CD14-positive monocyte (primary cell): ENCODE measurements around the gene PPP6R3. TPM values are rescaled to one million over a fixed set of nuclear protein-coding genes. Genes with fewer than 3 reads are reported as not detected.

Experiments
- DNase-seq, 3 donors: peaks; one replicate each; pipeline ENCODE4 v3.0.0-alpha.2; 2011 to 2022
- H2AFZ ChIP-seq: 2 replicates; pipeline ENCODE4 v1.6.0; 2012; ENCODE audit warnings: mild to moderate bottlenecking, low read depth, low read length, inconsistent platforms; ENCODE audit not compliant: insufficient read depth, poor library complexity, severe bottlenecking
- H3K27ac ChIP-seq, 2 donors: 1 replicate in 1 of 2; 2 replicates in 1 of 2; pipeline ENCODE4 v1.5.1; 2012 to 2013; ENCODE audit warnings: low read length in 2 of 2, control low read depth in 1 of 2, inconsistent platforms in 1 of 2, low read depth in 1 of 2, mild to moderate bottlenecking in 1 of 2
- H3K27me3 ChIP-seq, 2 donors: one replicate each; pipeline versions ENCODE4 v1.6.0 to v1.6.1; 2011 to 2013; ENCODE audit warnings: low read length in 2 of 2; ENCODE audit not compliant: control insufficient read depth in 2 of 2, insufficient read depth in 2 of 2
- H3K36me3 ChIP-seq, 2 donors: replicated peaks in 1 of 2; 1 replicate in 1 of 2; 2 replicates in 1 of 2; pipeline versions ENCODE4 v1.5.1 to v1.6.1; 2012 to 2013; ENCODE audit warnings: low read length in 2 of 2, control low read depth in 1 of 2, inconsistent platforms in 1 of 2, mild to moderate bottlenecking in 1 of 2; ENCODE audit not compliant: insufficient read depth in 2 of 2, control insufficient read depth in 1 of 2
- H3K4me1 ChIP-seq, 2 donors: 1 replicate in 1 of 2; 2 replicates in 1 of 2; pipeline versions ENCODE4 v1.5.1 to v1.6.1; 2012 to 2013; ENCODE audit warnings: low read length in 2 of 2, control low read depth in 1 of 2, inconsistent platforms in 1 of 2, mild to moderate bottlenecking in 1 of 2, moderate library complexity in 1 of 2; ENCODE audit not compliant: insufficient read depth in 2 of 2, control insufficient read depth in 1 of 2
- H3K4me2 ChIP-seq: replicated peaks from 2 replicates; pipeline ENCODE3; 2012; ENCODE audit warnings: low read length, moderate library complexity, mild to moderate bottlenecking; ENCODE audit not compliant: poor library complexity, severe bottlenecking; ENCODE audit errors: extremely low read depth
- H3K4me3 ChIP-seq, 3 experiments: fragments of 200-600 bp in 1 of 3; sonication (generic) in 1 of 3; replicated peaks in 1 of 3; 1 replicate in 2 of 3; 2 replicates in 1 of 3; pipeline ENCODE4 v1.5.1; 2011 to 2013; ENCODE audit warnings: low read length in 3 of 3, mild to moderate bottlenecking in 3 of 3, control low read depth in 2 of 3, low read depth in 2 of 3, inconsistent platforms in 1 of 3, moderate library complexity in 1 of 3
- H3K79me2 ChIP-seq: 2 replicates; pipeline ENCODE4 v1.6.0; 2012; ENCODE audit warnings: mild to moderate bottlenecking, control low read depth, inconsistent platforms, low read length, moderate library complexity; ENCODE audit not compliant: insufficient read depth
- H3K9ac ChIP-seq: 2 replicates; pipeline ENCODE4 v1.6.0; 2017; ENCODE audit warnings: low read length, mild to moderate bottlenecking; ENCODE audit not compliant: insufficient read depth, poor library complexity, severe bottlenecking
- H3K9me3 ChIP-seq, 2 donors: replicated peaks in 1 of 2; 1 replicate in 1 of 2; 2 replicates in 1 of 2; pipeline versions ENCODE4 v1.5.1 to v1.6.1; 2012 to 2013; ENCODE audit warnings: low read length in 2 of 2, control low read depth in 1 of 2; ENCODE audit not compliant: control insufficient read depth in 1 of 2, insufficient read depth in 1 of 2
- H4K20me1 ChIP-seq: 2 replicates; pipeline ENCODE4 v1.6.0; 2012; ENCODE audit warnings: mild to moderate bottlenecking, low read length, control low read depth, moderate library complexity; ENCODE audit not compliant: insufficient read depth
- H3K27ac Mint-ChIP-seq, 7 donors: one replicate each; pipeline ENCODE4 v1.8.0; 2020; ENCODE audit warnings: mild to moderate bottlenecking in 7 of 7, mixed read lengths in 7 of 7, moderate library complexity in 6 of 7, inconsistent platforms in 2 of 7
- H3K27me3 Mint-ChIP-seq, 3 donors: one replicate each; pipeline ENCODE4 v1.8.0; 2021 to 2022; ENCODE audit warnings: low read depth in 3 of 3, mild to moderate bottlenecking in 3 of 3, mixed read lengths in 3 of 3, moderate library complexity in 3 of 3, inconsistent platforms in 1 of 3
- H3K36me3 Mint-ChIP-seq, 2 donors: one replicate each; pipeline ENCODE4 v1.8.0; 2020; ENCODE audit warnings: mixed read lengths in 2 of 2, inconsistent platforms in 1 of 2, mild to moderate bottlenecking in 1 of 2
- H3K4me1 Mint-ChIP-seq: one replicate; pipeline ENCODE4 v1.8.0; 2020; ENCODE audit warnings: mild to moderate bottlenecking, mixed read lengths
- H3K4me3 Mint-ChIP-seq, 2 donors: one replicate each; pipeline ENCODE4 v1.8.0; 2020; ENCODE audit warnings: mild to moderate bottlenecking in 2 of 2, mixed read lengths in 2 of 2, moderate library complexity in 1 of 2
- H3K9me3 Mint-ChIP-seq, 7 donors: one replicate each; pipeline ENCODE4 v1.8.0; 2020 to 2022; ENCODE audit warnings: mixed read lengths in 7 of 7, mild to moderate bottlenecking in 6 of 7, moderate library complexity in 6 of 7, inconsistent platforms in 2 of 7
- CTCF ChIP-seq: fragments of 200-600 bp; IDR thresholded peaks from one replicate; pipeline ENCODE4 v1.8.0; 2022; ENCODE audit warnings: antibody characterized with exemption, mild to moderate bottlenecking
- WGBS: methylation state at CpG from one replicate; pipeline ENCODE4 v1.1.5; 2013; ENCODE audit warnings: missing lambda C conversion rate; ENCODE audit not compliant: insufficient coverage; 5-methylcytosine and 5-hydroxymethylcytosine counted together
- intact Hi-C, 2 donors: fragments of 100-400 bp; cut with micrococcal nuclease; formaldehyde crosslinking; loops; one replicate each; pipeline versions ENCODE4 v1.15.0 to v1.15.1; 2023
- polyA plus RNA-seq, 3 donors: library from polyadenylated mRNA; depleted of rRNA in 1 of 3; unstranded in 2 of 3; stranded (reverse) in 1 of 3; fragments of 300-500 nt in 2 of 3; fragments of >200 nt in 1 of 3; fragmentation: Illumina TruSeq in 2 of 3; gene quantifications; 1 replicate in 2 of 3; 2 replicates in 1 of 3; pipeline ENCODE4 v1.2.3, GENCODE V29; 2012 to 2021

Gene PPP6R3
- polyA plus RNA-seq, 3 donors = 22.9 to 39.4 (median 38.1) TPM

- intact Hi-C loops = no loop called here
- no peak for DNase-seq
- Histone ChIP-seq H3K79me2 (peaks cover 17% of the 10 kb centered on the region), H3K27ac (no peak overlapping the region), H3K9ac (no peak overlapping the region), H3K4me2 (no peak overlapping the region), H3K4me1 (peaks cover 8 to 10% of the 10 kb centered on the region in 2 donors), H4K20me1 (peaks cover 64% of the 10 kb centered on the region), H3K9me3 (no peaks in the 10 kb centered on the region), H3K4me3 (no peak overlapping the region), H3K36me3 (peaks cover 77 to 98% of the 10 kb centered on the region in 2 donors), H3K27me3 (no peaks in the 10 kb centered on the region), H2AFZ (no peak overlapping the region)
- Mint-ChIP-seq H3K27me3 (no peaks in the 10 kb centered on the region), H3K36me3 (peaks cover 87 to 93% of the 10 kb centered on the region in 2 donors), H3K27ac (no peak overlapping the region), H3K4me3 (no peak overlapping the region), H3K9me3 (peaks cover 0 to 3% (median 0%) of the 10 kb centered on the region in 7 donors), H3K4me1 (peaks cover 13% of the 10 kb centered on the region)
- no peak for TF ChIP-seq CTCF
- no CpG with 5 or more reads among the region's 3 CpGs for WGBS
Observed at GRCh38 chr11:68567553-68567952, 107.0 kb downstream of the PPP6R3 start.

GRCh38 chr11:68569357-68569756 lies 108.8 kb downstream of the PPP6R3 start:
- TF ChIP-seq CTCF = no peak
- Histone ChIP-seq H3K79me2 (peaks cover 8% of the 10 kb centered on the region), H3K27ac (no peak overlapping the region), H3K4me2 (no peak overlapping the region), H3K36me3 (peaks cover 78 to 97% of the 10 kb centered on the region in 2 donors), H4K20me1 (peaks cover 64% of the 10 kb centered on the region), H2AFZ (no peak overlapping the region), H3K9me3 (no peaks in the 10 kb centered on the region), H3K4me1 (peaks cover 8 to 10% of the 10 kb centered on the region in 2 donors), H3K9ac (no peak overlapping the region), H3K4me3 (no peak overlapping the region), H3K27me3 (no peaks in the 10 kb centered on the region)
- no peak overlapping the region for H3K4me3 Mint-ChIP-seq
- H3K27ac Mint-ChIP-seq = no peak overlapping the region
- H3K36me3 Mint-ChIP-seq = peaks cover 85 to 94% of the 10 kb centered on the region in 2 donors
- no peaks in the 10 kb centered on the region for H3K27me3 Mint-ChIP-seq
- DNase-seq = no peak
- peaks cover 0 to 3% (median 0%) of the 10 kb centered on the region in 7 donors for H3K9me3 Mint-ChIP-seq
- WGBS = no CpG with 5 or more reads among the region's 1 CpG
- intact Hi-C loops = no loop called here
- peaks cover 13% of the 10 kb centered on the region for H3K4me1 Mint-ChIP-seq
